Astrocyte of the cerebellum (primary cell): ENCODE results near the gene PEAK1.

Experiments
- DNase-seq: peaks from one replicate; pipeline ENCODE4 v3.0.0-alpha.2; 2011; ENCODE audit warnings: low read depth
- H3K4me3 ChIP-seq: 2 replicates; pipeline ENCODE4 v1.5.1; 2011; ENCODE audit warnings: mild to moderate bottlenecking, low read depth, low read length, moderate library complexity
- CTCF ChIP-seq: IDR thresholded peaks from 2 replicates; pipeline ENCODE4 v1.5.1; 2012; ENCODE audit warnings: low read length, low read depth, moderate library complexity, mild to moderate bottlenecking; ENCODE audit errors: missing control alignments
- in situ Hi-C: cut with HindIII; loops from 2 replicates; pipeline ENCODE4 v1.10.0; 2017; ENCODE audit warnings: low sequenced_read_pairs

The PEAK1 gene

GRCh38 chr15:77235566-77235965 is 184.3 kb downstream of the PEAK1 start:
- DNase-seq = no peak
- no peak for TF ChIP-seq CTCF
- in situ Hi-C loops = no loop called here
- H3K4me3 ChIP-seq = no peak overlapping the region

GRCh38 chr15:77228828-77229227 is 191.1 kb downstream of the PEAK1 start:
- DNase-seq = no peak
- TF ChIP-seq CTCF = no peak
- in situ Hi-C loops = no loop called here
- no peak overlapping the region for H3K4me3 ChIP-seq

- in situ Hi-C loops = no loop called here
- H3K4me3 ChIP-seq = no peak overlapping the region
- no peak for DNase-seq
- TF ChIP-seq CTCF = no peak
Observed at GRCh38 chr15:77226652-77227051, 193.3 kb downstream of the PEAK1 start.

- no peak for TF ChIP-seq CTCF
- in situ Hi-C loops = no loop called here
- DNase-seq = no peak
- no peak overlapping the region for H3K4me3 ChIP-seq
Observed at GRCh38 chr15:77225646-77226045, 194.3 kb downstream of the PEAK1 start.

- in situ Hi-C loops = no loop called here
- TF ChIP-seq CTCF = no peak
- no peak overlapping the region for H3K4me3 ChIP-seq
- no peak for DNase-seq
Observed at GRCh38 chr15:77225088-77225487, 194.8 kb downstream of the PEAK1 start.

- DNase-seq = no peak
- no peak overlapping the region for H3K4me3 ChIP-seq
- in situ Hi-C loops = loop anchor here (25.0 kb wide), 1 partner anchor 313 kb away; no protein-coding TSS in a partner anchor
- TF ChIP-seq CTCF = no peak
Observed at GRCh38 chr15:77224352-77224751, 195.6 kb downstream of the PEAK1 start.

GRCh38 chr15:77221708-77222107 is 198.2 kb downstream of the PEAK1 start:
- in situ Hi-C loops = loop anchor here (25.0 kb wide), 1 partner anchor 316 kb away; no protein-coding TSS in a partner anchor
- DNase-seq = no peak
- H3K4me3 ChIP-seq = no peak overlapping the region
- TF ChIP-seq CTCF = no peak
